Smooth muscle cell (in vitro differentiated cells): Measurements from ENCODE around the gene RPLP1. TPM values are rescaled to one million over a fixed set of nuclear protein-coding genes. Genes with fewer than 3 reads are reported as not detected.

ENCODE experiments used
- DNase-seq: peaks from one replicate; lab custom pipeline; 2025; ENCODE audit not compliant: unreplicated experiment; lab: John Stamatoyannopoulos, UW
- H2AFZ ChIP-seq: fragments of 200-600 bp; sonication (generic); 2 replicates; pipeline ENCODE4 v1.6.0; 2016; ENCODE audit warnings: antibody characterized with exemption, low read depth, mild to moderate bottlenecking
- H3F3A ChIP-seq: fragments of 200-600 bp; sonication (generic); 2 replicates; pipeline ENCODE4 v1.6.0; 2017; ENCODE audit warnings: antibody characterized with exemption, low read depth
- H3K27ac ChIP-seq: fragments of 200-600 bp; sonication (generic); 2 replicates; pipeline ENCODE4 v1.5.1; 2016; ENCODE audit warnings: low read depth, mild to moderate bottlenecking
- H3K27me3 ChIP-seq: fragments of 200-600 bp; sonication (generic); 2 replicates; pipeline ENCODE4 v1.6.1; 2016; ENCODE audit warnings: low read depth, mild to moderate bottlenecking
- H3K36me3 ChIP-seq: fragments of 200-600 bp; sonication (generic); 2 replicates; pipeline ENCODE4 v1.5.1; 2016; ENCODE audit warnings: low read depth
- H3K4me1 ChIP-seq: fragments of 200-600 bp; sonication (generic); 2 replicates; pipeline ENCODE4 v1.5.1; 2016; ENCODE audit warnings: low read depth
- H3K4me2 ChIP-seq: fragments of 200-600 bp; sonication (generic); 2 replicates; pipeline ENCODE4 v1.6.0; 2016; ENCODE audit warnings: mild to moderate bottlenecking
- H3K4me3 ChIP-seq: fragments of 200-600 bp; sonication (generic); 2 replicates; pipeline ENCODE4 v1.5.1; 2016; ENCODE audit warnings: mild to moderate bottlenecking
- H3K79me2 ChIP-seq: fragments of 200-600 bp; sonication (generic); 2 replicates; pipeline ENCODE4 v1.6.0; 2016; ENCODE audit warnings: low read depth, mild to moderate bottlenecking
- H3K9ac ChIP-seq: fragments of 200-600 bp; sonication (generic); 2 replicates; pipeline ENCODE4 v1.6.0; 2016; ENCODE audit warnings: low read depth
- H3K9me3 ChIP-seq: fragments of 200-600 bp; sonication (generic); replicated peaks from 2 replicates; pipeline ENCODE4 v1.5.1; 2016; ENCODE audit warnings: low read depth
- H4K20me1 ChIP-seq: fragments of 200-600 bp; sonication (generic); 2 replicates; pipeline ENCODE4 v1.6.0; 2016; ENCODE audit warnings: low read depth
- CTCF ChIP-seq: fragments of 200-600 bp; sonication (generic); IDR thresholded peaks from 2 replicates; pipeline ENCODE4 v1.5.1; 2017; ENCODE audit warnings: borderline replicate concordance, mild to moderate bottlenecking, antibody characterized with exemption; ENCODE audit not compliant: insufficient read depth, poor library complexity, severe bottlenecking
- WGBS: methylation state at CpG from one replicate; pipeline ENCODE4 v1.1.7; 2016; ENCODE audit warnings: low lambda C conversion rate; 5-methylcytosine and 5-hydroxymethylcytosine counted together
- polyA plus RNA-seq: library from polyadenylated mRNA; unstranded; fragments of >200 nt; fragmentation: Nextera tagmentation; extraction: Ambion mirVana; gene quantifications from 2 replicates; pipeline ENCODE4 v1.2.1, GENCODE V29; 2016
- total RNA-seq: library from RNA; depleted of rRNA; stranded (reverse); fragments of >200 nt; gene quantifications from 2 replicates; pipeline ENCODE4 v1.2.3, GENCODE V29; 2014

The RPLP1 gene
- total and polyA plus RNA-seq, 2 experiments from 2014 or later = 375 to 1,155 TPM

GRCh38 chr15:69424001-69424400 lies 28.6 kb upstream of the RPLP1 start:
- H3K36me3 ChIP-seq = no peaks in the 10 kb centered on the region

GRCh38 chr15:69424748-69425413 lies 27.7 kb upstream of the RPLP1 start:
- Histone ChIP-seq H3K9me3 (no peaks in the 10 kb centered on the region), H3K4me3 (no peak overlapping the region), H3K79me2 (peaks cover 7% of the 10 kb centered on the region), H3K27ac (no peak overlapping the region), H3F3A (peaks cover 7% of the 10 kb centered on the region), H4K20me1 (no peaks in the 10 kb centered on the region), H2AFZ (no peak overlapping the region), H3K9ac (no peak overlapping the region), H3K4me1 (peaks cover 6% of the 10 kb centered on the region), H3K4me2 (no peak overlapping the region), H3K36me3 (peaks cover 5% of the 10 kb centered on the region), H3K27me3 (no peaks in the 10 kb centered on the region)
- WGBS = 100% methylated on average over 1 of the region's 1 CpG
- DNase-seq = no peak
- no peak for TF ChIP-seq CTCF

More at GRCh38 chr15:69424001-69424400, 28.6 kb upstream of the RPLP1 start:
- no peaks in the 10 kb centered on the region for H4K20me1 ChIP-seq
- no peak overlapping the region for H3K27ac ChIP-seq
- H3K27me3 ChIP-seq = no peaks in the 10 kb centered on the region
- H2AFZ ChIP-seq = no peak overlapping the region
- no peak for TF ChIP-seq CTCF
- no peak for DNase-seq
- 62% methylated on average over 2 of the region's 2 CpGs for WGBS
- H3F3A ChIP-seq = peaks cover 7% of the 10 kb centered on the region
- H3K4me3 ChIP-seq = no peak overlapping the region
- H3K9ac ChIP-seq = no peak overlapping the region
- peaks cover 12% of the 10 kb centered on the region for H3K79me2 ChIP-seq
- no peak overlapping the region for H3K4me2 ChIP-seq
- no peaks in the 10 kb centered on the region for H3K9me3 ChIP-seq
- peaks cover 6% of the 10 kb centered on the region for H3K4me1 ChIP-seq

GRCh38 chr15:69433831-69434230 lies 18.8 kb upstream of the RPLP1 start:
- Histone ChIP-seq H3F3A (no peaks in the 10 kb centered on the region), H3K27me3 (no peaks in the 10 kb centered on the region), H3K79me2 (no peaks in the 10 kb centered on the region), H4K20me1 (no peaks in the 10 kb centered on the region), H2AFZ (no peak overlapping the region), H3K4me1 (no peaks in the 10 kb centered on the region), H3K36me3 (peaks cover 7% of the 10 kb centered on the region), H3K9ac (no peak overlapping the region), H3K4me3 (no peak overlapping the region), H3K9me3 (no peaks in the 10 kb centered on the region), H3K4me2 (no peak overlapping the region), H3K27ac (no peak overlapping the region)
- 100% methylated on average over 1 of the region's 1 CpG for WGBS
- TF ChIP-seq CTCF = no peak
- DNase-seq = no peak

- no peaks in the 10 kb centered on the region for H3K9me3 ChIP-seq
- peaks cover 7% of the 10 kb centered on the region for H3K36me3 ChIP-seq
- WGBS = 91% methylated on average over 5 of the region's 5 CpGs
- H3K9ac ChIP-seq = no peak overlapping the region
- H3K4me1 ChIP-seq = no peaks in the 10 kb centered on the region
- H3K79me2 ChIP-seq = no peaks in the 10 kb centered on the region
- H3F3A ChIP-seq = no peaks in the 10 kb centered on the region
- H2AFZ ChIP-seq = no peak overlapping the region
- no peak for TF ChIP-seq CTCF
- no peak for DNase-seq
- H3K4me3 ChIP-seq = no peak overlapping the region
- no peak overlapping the region for H3K4me2 ChIP-seq
- H3K27me3 ChIP-seq = no peaks in the 10 kb centered on the region
- no peaks in the 10 kb centered on the region for H4K20me1 ChIP-seq
- no peak overlapping the region for H3K27ac ChIP-seq
Observed at GRCh38 chr15:69434238-69434637, 18.4 kb upstream of the RPLP1 start.
